ENCODE results near the gene HPS4.
A peak's percentile ranks its signal among the peaks of the same experiment; 100 is the strongest.
"Not testable (repeated sequence)": the region's sequence is repeated elsewhere in the genome, so short reads cannot be mapped to it uniquely, and the experiment has no call there.

HPS4 gene

DNA sequence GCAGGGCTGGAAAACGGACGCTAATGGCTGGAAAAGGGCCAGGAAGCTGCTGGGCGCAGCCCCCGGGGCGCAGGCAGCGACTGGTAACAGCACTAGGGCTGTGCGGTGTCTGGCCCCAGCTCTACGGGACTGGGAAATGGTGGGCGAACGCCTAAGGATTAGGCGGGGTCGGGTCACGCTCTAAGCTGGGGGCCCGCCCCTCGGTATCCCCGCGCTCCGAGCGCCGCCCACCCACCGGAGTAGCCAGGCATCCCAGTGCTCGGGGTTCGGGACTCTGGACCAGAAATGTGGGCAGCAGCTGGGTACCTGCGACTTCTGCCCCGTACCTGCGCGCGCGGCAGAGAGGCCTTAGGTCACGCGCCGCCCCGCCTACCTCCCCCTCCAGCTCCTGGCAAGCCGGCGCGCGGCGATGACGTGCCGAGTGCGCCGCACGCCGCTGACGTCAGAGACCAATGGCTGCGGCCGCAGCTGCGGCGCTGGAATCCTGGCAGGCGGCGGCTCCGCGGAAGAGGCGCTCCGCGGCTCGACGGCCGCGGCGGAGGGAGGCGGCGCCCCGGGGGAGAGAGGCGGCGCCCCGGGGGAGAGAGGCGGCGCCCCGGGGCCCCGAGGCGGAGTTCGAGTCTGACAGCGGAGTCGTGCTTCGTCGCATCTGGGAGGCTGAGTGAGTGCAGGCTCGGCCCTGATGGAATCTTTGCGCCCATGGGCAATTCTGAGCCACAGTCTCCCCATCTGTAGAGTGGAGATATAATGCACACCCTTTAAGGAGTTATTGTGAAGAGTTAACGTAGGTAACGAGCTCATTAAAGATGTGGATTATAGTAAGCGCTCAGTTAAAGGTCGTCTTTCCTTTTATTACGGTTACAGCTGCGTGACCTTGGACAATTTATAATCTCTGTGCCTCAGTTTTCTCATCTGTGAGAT, at the start of gene HPS4, which contains the start of gene SRRD:
TSS of gene HPS4 (minus strand) at position 345 of the 921 bp plus-strand sequence. CDS start 2,021 bp downstream, outside the sequence.
TSS of gene SRRD (plus strand) at position 439 of the 921 bp plus-strand sequence. CDS start at position 453, 14 bp downstream.
- peak; percentile 88 for DNase-seq

DNA sequence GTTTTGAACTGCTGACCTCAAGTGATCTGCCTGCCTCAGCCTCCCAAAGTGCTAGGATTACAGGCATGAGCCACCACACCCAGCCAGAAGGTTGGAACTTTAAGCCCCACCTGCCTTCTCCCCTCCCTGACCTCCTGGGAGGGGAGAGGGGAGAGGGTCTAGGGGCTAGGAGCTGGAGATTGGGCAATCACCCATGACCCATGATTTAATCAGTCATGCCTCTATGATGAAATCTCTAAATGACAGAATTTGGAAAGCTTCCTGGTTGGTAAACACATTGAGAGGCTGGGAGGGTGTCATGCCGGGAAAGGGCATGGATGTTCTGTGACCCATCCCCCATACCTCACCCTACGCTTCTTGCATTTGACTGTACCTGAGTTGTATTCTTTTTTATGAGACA, 45.8 kb upstream of the HPS4 start:
- no peak for DNase-seq

DNA sequence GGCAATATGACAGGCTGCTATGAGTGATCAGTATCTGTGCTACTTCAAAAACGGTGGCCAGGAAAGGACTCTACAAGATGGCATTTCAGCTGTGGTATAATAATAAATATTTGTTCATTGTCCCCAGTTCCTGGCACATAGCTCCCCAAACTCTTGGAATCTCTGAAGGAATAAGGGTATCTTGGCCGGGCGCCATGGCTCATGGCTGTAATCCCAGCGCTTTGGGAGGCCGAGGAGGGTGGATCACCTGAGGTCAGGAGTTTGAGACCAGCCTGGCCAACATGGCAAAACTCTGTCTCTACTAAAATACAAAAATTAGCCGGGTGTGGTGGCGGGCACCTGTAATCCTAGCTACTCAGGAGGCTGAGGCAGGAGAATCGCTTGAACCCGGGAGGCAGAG, 44.9 kb upstream of the HPS4 start:
- DNase-seq, result not testable (repeated sequence)

DNA sequence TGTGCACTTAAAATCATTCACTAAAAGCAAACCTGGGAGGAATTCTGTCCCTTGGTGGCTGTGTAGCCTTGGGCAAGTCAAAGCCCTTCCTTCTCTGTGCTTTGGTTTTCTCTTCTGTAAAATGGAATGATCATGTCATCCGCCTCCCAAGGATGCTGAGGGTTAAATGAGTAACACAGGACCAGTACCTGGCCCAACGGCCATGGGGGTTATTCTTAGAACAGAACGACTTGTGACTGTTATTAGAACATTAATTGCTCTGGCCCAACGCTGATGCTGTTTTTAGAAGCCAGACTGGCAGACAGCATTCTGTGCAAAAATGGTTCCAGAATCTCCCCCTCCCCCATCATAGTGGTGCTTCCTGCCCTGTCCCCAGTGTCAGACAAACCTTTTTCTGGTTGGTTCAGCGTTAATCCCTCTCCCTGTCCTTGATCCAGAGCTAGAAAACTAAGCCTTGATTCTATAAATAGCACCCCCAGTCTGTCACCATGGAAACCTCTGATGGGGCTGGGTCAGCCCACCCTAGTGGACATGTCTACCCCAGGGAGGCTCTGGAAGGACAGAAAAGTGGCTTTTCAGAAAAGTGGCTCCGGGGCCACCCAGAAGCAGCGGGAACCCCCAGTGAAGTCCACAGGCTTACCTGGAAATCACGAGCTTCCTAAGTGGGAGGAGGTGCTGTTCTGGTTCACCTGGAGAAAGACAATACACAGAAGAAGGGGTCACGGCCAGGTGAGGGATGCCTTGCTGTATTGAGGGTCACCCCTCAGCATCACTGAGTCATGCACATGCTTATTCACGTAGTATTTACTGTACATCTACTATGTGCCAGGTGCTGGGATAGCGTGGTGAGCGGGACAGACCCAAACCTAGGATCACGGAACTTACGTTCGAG, 44.2 kb upstream of the HPS4 start:
- DNase-seq, result no peak

DNA sequence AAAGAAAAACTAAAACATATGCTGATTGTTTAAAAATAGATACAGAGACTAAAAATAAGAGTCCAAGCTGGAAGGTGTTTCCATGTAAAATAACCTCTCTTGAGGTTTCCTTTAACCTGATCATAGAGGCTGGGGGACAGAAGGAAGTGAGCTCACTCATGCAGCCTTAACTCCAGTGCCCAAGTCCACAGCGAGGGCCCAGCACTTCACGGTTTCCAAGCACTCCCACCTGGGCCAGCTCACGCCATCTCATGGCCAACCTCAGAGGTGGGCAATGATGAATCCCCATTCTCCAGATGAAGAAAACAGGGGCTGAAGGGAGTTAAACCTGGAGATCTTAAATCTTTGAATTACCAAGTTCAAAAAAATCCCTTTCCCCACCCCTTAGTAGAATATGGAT, 43.6 kb upstream of the HPS4 start:
- DNase-seq, result no peak

DNA sequence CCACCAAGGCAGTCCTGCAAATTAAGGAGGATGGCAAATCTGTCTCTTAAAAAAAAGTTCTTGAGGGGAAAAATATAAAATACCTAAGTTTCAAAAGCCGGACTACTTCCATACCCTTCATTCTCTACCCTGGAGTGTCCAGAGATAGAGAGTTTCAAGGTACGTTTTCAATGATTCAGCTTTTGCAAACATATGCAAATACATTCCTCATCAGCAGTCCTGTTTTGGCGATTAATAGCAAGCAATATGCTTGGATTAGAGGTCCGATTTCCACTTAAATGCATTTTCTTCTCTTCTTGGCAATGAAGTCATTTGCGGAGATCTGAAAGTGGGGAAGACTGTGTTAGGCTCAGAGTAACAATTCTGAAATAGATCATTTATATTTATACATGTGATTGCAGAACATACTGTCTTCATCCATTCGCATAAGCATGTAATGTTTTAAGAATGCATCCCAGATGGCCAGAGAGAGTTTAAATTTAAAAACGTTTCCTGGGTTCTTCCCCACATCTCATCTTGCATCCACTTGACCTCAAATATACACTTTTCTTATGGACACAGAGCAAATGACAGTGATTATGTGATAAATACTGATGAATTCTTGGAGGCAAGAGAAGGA, 42.5 kb upstream of the HPS4 start:
- no peak for DNase-seq

DNA sequence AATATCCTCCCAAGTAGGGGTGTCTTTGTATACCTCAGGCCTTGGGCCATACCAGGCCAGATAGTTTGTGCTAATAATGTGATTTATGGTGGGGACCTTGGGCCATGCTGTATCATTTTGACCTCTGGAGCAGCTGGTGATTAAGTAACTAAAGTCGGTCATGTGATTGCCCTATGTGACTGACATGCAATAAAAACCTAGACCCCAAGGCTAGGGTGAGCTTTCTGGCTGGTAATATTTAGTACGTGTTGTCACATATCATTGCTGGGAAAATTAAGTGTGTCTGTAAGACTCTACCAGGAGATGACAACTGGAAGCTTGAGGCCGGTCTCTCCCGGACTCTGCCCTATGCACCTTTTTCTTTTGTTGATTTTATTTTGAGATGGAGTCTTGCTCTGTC, 41.3 kb upstream of the HPS4 start:
- DNase-seq, result no peak

DNA sequence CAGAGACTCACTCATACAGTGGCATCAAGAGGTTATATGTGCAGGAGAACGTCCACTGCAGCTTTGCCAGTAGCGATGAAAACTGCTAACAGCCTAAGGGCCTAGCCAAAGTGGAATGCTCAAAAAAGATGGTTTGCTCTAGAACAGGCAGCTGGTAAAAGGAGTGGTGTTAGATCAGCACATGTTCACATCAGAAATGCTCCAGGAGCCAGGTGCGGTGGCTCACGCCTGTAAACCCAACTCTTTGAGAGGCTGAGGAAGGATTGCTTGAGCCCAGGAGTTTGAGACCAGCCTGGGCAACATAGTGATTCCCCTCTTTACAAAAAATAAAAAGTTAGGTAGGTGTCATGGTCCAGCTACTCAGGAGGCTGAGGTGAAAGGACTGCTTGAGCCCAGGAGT, 39.0 kb upstream of the HPS4 start:
- DNase-seq, result no peak

DNA sequence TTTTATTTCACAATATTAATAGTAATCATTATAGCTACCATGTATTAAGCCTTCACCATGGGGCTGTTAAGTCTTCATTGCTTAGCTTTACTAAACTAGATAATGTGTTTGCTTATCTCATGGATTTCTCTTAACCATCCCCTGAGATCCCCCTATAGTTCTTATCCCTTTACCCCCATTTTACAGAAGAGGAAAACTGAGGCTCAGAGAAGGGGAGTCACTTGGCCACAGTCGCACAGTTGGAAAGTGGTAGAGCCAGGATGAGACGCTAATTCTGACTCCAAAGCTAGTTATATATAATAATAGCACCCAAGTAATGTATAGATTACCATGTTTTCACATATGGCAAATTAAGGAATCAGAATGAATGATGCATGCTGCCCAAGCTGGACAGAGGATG, 38.4 kb upstream of the HPS4 start:
- DNase-seq, result no peak

DNA sequence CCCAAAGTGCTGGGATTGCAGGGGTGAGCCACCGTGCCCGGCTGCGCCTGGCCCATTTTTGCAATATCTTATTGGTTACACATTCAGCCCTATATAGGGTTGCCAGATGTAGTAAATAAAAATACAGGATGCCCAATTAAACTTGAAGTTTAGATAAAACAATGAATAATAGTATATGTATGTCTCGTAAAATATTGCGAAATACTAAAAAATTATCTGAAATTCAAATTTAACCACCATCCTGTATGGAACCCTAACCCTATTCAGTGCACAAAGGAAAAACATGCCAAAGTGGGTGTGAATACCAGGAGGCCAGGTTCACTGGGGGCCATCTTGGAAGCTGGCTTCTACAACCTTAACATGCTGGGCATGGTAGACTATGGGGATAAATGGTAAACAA, 33.8 kb upstream of the HPS4 start:
- DNase-seq, result no peak

DNA sequence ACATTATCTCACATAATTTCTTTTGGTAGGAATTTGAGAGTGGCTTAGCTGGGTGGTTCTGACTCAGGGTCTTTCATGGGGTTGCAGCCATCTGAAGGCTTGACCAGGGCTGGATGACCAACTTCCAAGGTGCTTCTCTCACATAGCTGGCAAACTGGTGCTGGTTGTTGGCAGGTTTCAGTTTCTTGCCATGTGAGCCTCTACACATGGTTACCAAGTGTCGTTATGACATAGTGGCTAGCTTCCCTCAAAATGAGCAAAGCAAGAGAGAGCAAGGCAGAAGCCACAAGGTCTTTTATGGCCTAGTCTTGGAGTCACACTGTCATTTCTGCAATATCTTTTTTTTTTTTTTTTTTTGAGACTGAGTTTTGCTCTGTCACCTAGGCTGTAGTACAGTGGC, 32.9 kb upstream of the HPS4 start:
- DNase-seq, result no peak

DNA sequence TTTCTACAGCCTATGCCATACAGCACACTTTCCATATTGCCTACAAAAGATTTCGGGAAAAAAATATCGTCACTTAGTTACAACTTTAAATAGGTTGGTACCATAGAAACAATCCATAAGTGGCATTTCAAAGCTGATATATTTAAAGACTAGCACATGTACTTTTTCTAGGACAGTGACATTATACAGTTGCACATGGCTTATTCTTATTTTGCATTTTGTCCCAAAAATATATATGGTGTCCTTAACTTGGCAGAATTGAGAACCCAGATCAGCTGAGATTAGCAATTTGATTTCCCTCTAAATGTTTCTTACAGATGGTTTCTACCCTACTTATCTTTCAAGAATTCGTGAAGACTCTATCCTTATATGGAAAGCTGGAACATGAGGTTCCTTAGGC, 32.3 kb upstream of the HPS4 start:
- DNase-seq, result no peak

DNA sequence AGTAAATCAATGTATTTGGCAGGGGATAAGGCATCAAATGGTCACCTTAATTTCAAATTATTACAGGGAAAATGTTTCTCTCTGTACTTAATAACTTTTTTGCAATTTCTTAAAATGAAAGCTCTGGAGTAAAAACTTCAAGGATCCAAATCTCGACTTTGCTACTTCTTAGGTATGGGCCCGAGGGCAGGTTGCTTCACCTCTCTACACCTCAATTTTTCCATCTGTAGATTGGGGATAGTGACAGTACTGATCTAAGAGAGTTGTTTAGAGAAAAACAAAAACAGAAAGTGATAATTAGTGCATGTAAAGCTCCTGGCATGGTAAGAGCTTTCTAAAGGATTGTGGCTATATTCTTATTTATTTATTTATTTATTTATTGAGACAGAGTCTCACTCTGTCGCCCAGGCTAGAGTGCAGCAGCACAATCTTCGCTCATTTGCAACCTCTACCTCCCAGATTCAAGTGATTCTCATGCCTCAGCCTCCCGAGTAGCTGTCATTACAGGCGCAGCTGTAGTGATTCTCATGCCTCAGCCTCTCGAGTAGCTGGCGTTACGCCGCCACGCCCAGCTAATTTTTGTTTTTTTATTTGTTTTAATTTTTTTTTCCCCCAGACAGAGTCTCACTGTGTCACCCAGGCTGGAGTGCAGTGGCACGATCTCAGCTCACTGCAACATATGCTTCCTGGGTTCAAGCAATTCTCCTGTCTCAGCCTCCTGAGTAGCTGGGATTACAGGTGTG, 31.0 kb upstream of the HPS4 start:
- no peak for DNase-seq

DNA sequence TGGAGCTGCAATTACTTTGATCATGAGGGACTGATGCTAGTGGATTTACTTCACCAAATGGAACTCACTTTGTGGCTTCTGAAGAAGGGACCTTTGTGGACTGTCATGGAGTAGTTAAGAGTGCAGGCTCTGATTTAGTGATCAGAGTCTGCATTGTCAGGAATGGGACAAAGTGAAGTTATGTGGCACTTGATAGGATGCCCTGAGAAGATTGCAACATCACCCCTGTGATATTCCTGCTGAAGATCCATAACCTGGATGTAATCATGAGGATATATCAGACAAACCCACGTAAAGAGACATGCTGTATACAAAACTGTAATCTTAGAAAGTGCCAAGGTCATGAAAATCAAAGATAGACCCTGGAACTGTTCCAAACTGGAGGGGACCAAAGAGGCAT, 30.3 kb upstream of the HPS4 start:
- no peak for DNase-seq

DNA sequence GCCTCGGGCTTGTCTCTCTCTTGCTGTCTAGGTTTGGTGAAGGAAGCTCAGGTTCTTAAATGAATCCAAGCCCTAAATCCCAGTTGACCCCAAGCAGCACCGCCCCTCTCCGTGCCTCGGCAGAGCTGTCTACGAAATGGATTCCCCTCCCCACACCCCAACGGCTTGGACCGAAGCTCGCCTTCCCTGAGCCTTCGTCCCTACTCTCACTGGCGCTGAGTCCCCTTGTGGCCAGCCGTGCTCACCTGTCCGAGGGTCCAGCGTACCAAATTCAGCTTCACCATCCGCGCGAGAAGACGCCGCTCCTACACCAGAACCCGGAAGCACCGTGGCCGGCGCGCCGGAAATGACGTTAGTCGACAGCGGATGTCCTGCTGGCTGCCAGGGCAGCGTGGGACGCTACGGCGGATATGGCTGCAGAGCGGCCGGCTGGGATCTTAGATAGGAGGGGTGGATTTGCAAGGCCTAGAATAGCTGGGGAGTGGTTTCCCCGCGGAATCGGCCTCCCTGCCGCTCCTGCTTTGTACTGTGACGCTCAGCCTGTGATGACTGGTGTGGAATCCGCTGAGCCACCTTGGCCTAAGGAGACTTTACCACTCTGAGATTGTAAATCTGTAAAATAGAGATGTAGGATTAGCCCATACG, 28.7 kb upstream of the HPS4 start, which contains the start of gene TFIP11:
TSS of gene TFIP11 (minus strand) at position 325 of the 645 bp plus-strand sequence. CDS start 2,201 bp downstream, outside the sequence.
- peak; percentile 86 for DNase-seq

DNA sequence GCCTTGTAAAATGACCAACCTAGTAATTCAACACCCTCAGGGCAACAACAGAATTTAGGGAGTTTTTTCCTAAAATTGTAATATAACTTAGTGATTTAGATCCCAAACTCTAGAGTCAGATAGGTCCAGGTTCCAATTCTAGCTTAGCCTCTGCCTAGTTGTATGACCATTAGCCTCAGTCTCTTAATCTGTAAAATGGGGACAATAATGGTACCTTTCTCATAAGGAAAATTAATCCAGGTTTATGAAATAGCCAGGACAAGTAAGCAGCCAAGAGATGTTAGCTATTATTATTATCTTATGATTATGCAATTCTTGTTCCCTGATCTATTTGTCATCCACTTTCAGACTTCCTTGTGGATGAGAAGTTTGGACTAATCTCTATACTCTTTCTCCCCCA, 24.6 kb upstream of the HPS4 start:
- DNase-seq, result no peak

DNA sequence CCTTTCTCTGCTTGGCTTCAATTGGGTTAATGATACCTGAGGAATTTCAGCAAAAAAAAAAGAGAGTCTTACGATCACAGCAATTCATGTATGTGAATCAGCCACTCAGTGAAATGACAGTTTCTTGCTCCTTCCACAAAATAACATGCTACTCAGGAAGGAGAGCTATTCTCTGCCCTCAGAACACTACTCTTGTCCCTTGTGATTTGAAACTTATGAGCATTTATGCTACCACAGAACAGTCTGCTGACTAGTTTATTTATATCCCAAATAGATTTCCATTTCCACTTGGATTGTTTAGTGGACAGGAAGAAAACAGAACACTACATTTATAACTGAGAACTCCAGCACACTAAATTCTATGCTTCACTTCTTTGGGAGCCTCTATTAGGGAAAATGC, 20.2 kb upstream of the HPS4 start:
- DNase-seq, result no peak

DNA sequence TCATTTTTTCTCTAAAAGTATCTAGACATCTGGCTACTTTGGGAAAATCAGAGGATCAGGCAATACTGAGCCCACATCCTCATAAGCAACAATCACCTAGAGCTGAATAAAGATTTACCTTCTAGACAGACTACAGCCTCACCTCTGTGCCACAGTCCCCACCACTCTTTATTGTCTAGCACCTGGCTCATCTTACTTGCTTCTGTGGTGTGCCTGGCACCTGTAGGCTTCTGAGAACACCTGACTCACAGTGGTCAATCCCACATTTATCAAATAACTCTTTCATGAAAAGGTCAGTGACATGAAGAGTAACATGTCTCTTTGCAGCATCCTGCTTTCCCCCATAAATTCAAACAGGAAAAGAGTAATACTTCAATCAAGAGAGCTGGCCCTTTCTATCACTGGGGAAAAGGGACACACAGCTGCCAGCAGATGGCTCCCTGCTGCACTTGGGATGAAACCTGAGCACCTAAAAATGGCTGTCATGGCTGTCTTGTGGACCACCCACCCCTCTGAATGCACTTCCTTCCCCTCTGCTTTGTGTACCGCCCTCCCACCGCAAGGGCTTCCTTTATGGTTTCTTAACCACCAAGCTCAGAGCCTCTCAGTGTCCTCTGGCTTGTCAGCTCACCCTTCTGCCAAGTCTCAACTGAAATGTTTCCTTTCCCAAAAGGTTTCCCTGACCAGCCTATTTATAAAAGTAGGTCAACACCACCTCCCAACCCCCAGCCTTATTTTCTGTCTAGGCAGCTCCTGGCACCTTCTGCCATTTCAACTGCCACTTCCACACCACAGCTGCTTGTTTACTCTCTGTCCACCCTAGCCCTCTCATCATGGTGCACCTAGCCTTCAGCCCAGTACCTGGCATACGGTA, 19.3 kb upstream of the HPS4 start:
- DNase-seq, result peak; percentile 56

DNA sequence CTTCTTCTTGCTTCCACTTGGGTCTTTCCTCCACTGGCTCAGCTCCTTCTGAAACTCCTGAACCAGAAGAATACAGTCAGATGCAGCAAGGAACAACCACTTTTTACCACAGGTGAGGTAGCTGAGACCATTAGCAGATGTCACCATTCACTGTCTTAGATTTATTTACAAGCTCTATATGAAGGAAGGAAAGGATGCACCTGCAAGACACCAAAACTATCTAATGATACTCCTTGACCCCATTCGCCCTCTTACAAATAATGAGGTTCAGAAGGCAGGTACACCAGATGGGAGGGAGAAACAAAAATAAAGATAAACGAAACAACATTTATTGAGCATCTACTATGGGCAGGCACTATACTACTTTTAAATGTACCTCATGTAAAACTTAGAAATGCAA, 18.4 kb upstream of the HPS4 start:
- no peak for DNase-seq

DNA sequence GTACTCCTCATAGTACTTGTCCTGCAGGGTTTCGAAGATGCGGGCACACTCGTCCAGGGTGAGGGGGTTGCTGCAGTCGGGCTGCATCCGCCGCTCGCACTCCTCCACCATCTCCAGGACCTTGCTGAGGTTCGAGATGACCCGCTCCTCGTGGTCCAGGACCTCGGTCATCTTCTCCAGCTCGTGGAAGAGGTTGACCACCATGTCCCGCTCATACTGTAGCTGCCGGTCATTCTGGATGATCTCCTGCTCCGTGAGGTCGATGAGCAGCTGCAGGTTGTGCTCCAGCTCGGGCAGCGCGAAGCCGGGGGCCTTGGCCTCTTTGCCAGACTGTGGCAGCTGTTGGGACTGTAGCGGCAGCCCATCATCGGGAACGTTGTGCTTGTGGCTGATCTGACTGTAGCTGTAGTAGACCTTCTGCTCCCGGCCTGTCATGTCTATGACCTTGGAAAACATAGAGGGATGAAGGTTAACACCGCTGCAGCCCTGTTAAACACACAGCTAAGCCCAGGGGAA, 15.7 kb upstream of the HPS4 start:
- DNase-seq, result no peak

DNA sequence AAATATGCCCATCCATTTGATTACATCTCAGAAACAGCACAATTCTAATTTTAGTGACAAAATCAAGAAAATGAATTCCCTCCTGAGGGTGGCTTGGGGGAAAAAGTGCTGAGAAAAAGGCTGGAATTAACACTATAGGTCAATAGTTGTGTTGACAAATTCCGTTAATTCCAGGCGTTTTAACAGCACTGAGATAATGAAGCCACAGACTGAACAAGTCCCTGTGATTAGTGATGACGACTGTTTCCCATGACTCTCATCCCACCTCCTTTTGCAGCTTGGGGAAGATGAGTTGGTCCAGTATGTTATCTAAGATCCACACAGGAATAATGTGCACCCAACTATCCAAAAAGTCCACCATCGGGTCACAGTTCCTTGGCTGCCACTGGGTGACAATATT, 12.9 kb upstream of the HPS4 start:
- no peak for DNase-seq

All from fibroblast of skin of right quadriceps (primary cell).